ENCODE results near the gene HLCS. TPM values are rescaled to one million over a fixed set of nuclear protein-coding genes. Genes with fewer than 3 reads are reported as not detected.

Gene HLCS
- total RNA-seq, 1 donor from 2014 or later = 14.8 TPM

- no peaks in the 10 kb centered on the region for H3K9me3 Mint-ChIP-seq
- H3K27me3 Mint-ChIP-seq = peaks cover 95% of the 10 kb centered on the region
- H3K27ac Mint-ChIP-seq = peak overlapping the region; percentile 46
- H3K36me3 Mint-ChIP-seq = no peaks in the 10 kb centered on the region
- TF ChIP-seq, protein P1, sequence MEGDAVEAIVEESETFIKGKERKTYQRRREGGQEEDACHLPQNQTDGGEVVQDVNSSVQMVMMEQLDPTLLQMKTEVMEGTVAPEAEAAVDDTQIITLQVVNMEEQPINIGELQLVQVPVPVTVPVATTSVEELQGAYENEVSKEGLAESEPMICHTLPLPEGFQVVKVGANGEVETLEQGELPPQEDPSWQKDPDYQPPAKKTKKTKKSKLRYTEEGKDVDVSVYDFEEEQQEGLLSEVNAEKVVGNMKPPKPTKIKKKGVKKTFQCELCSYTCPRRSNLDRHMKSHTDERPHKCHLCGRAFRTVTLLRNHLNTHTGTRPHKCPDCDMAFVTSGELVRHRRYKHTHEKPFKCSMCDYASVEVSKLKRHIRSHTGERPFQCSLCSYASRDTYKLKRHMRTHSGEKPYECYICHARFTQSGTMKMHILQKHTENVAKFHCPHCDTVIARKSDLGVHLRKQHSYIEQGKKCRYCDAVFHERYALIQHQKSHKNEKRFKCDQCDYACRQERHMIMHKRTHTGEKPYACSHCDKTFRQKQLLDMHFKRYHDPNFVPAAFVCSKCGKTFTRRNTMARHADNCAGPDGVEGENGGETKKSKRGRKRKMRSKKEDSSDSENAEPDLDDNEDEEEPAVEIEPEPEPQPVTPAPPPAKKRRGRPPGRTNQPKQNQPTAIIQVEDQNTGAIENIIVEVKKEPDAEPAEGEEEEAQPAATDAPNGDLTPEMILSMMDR (conservative IDR thresholded peaks at IDR 0.05) = no peak
- peak; percentile 65 for DNase-seq (ENCODE audit: extremely low spot score, unreplicated experiment)
- peaks cover 16% of the 10 kb centered on the region for H3K4me1 Mint-ChIP-seq (ENCODE audit: unreplicated experiment)
- peak overlapping the region; percentile 68 for H3K4me3 Mint-ChIP-seq
Observed at GRCh38 chr21:36709868-36710728, 256.4 kb downstream of the HLCS start.

DNA sequence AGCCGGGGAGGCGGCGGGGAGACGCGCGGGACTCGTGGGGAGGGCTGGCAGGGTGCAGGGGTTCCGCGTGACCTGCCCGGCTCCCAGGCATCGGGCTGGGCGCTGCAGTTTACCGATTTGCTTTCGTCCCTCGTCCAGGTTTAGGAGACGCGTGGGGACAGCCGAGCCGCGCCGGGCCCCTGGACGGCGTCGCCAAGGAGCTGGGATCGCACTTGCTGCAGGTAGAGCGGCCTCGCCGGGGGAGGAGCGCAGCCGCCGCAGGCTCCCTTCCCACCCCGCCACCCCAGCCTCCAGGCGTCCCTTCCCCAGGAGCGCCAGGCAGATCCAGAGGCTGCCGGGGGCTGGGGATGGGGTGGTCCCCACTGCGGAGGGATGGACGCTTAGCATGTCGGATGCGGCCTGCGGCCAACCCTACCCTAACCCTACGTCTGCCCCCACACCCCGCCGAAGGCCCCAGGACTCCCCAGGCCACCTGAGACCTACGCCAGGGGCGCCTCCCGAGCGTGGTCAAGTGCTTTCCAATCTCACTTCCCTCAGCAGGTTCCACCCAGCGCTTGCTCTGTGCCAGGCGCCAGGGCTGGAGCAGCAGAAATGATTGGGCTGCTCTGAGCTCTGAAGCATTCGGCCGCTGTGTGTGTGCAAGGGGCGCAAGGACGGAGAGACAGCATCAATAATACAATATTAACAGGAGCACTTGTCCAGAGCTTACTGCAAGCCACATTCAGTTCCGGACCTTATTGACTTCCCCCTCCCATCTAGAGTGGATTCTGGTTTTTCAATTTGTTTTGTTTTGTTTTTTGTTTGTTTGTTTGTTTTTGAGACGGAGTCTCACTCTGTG is 257.2 kb downstream of the HLCS start:
- Mint-ChIP-seq H3K36me3 (no peaks in the 10 kb centered on the region), H3K4me3 (peak overlapping the region; percentile 64), H3K27me3 (peaks cover 95% of the 10 kb centered on the region), H3K27ac (no peak overlapping the region), H3K9me3 (no peaks in the 10 kb centered on the region), H3K4me1 (ENCODE audit: unreplicated experiment) (peaks cover 17% of the 10 kb centered on the region)
- TF ChIP-seq, protein P1 (conservative IDR thresholded peaks at IDR 0.05) = no peak
- DNase-seq (ENCODE audit: extremely low spot score, unreplicated experiment) = peak; percentile 67

- Mint-ChIP-seq H3K27ac (no peak overlapping the region), H3K27me3 (peaks cover 95% of the 10 kb centered on the region), H3K9me3 (no peaks in the 10 kb centered on the region), H3K4me1 (ENCODE audit: unreplicated experiment) (peaks cover 19% of the 10 kb centered on the region), H3K36me3 (no peaks in the 10 kb centered on the region), H3K4me3 (peak overlapping the region; percentile 69)
- TF ChIP-seq, protein P1 (conservative IDR thresholded peaks at IDR 0.05) = no peak
- peak; percentile 62 for DNase-seq (ENCODE audit: extremely low spot score, unreplicated experiment)
Observed at GRCh38 chr21:36708286-36709029, 258.0 kb downstream of the HLCS start.

GRCh38 chr21:36707763-36708285 is 258.6 kb downstream of the HLCS start:
- DNase-seq (ENCODE audit: extremely low spot score, unreplicated experiment) = no peak
- peaks cover 19% of the 10 kb centered on the region for H3K4me1 Mint-ChIP-seq (ENCODE audit: unreplicated experiment)
- no peak overlapping the region for H3K27ac Mint-ChIP-seq
- TF ChIP-seq, protein P1 (conservative IDR thresholded peaks at IDR 0.05) = no peak
- peak overlapping the region; percentile 69 for H3K4me3 Mint-ChIP-seq
- peaks cover 95% of the 10 kb centered on the region for H3K27me3 Mint-ChIP-seq
- H3K9me3 Mint-ChIP-seq = no peaks in the 10 kb centered on the region
- H3K36me3 Mint-ChIP-seq = no peaks in the 10 kb centered on the region

Data from type B pancreatic cell (in vitro differentiated cells).